Left ventricle myocardium inferior (tissue), 1 donor: ENCODE data around the gene C10orf90. TPM values are rescaled to one million over a fixed set of nuclear protein-coding genes. Genes with fewer than 3 reads are reported as not detected.
A peak's percentile ranks its signal among the peaks of the same experiment; 100 is the strongest.
"Not testable (repeated sequence)": the region's sequence is repeated elsewhere in the genome, so short reads cannot be mapped to it uniquely, and the experiment has no call there.

Experiments
- DNase-seq: peaks from one replicate; pipeline ENCODE4 v3.0.0-alpha.2; 2020
- H3K27ac ChIP-seq: fragments of 200-600 bp; replicated peaks from 2 replicates; pipeline ENCODE4 v1.8.0; 2021
- H3K27me3 ChIP-seq: fragments of 200-600 bp; 2 replicates; pipeline ENCODE4 v1.8.0; 2021; ENCODE audit warnings: low read depth
- H3K36me3 ChIP-seq: fragments of 200-600 bp; 2 replicates; pipeline ENCODE4 v1.8.0; 2021
- H3K4me1 ChIP-seq: fragments of 200-600 bp; 2 replicates; pipeline ENCODE4 v1.8.0; 2021
- H3K4me3 ChIP-seq: fragments of 200-600 bp; 2 replicates; pipeline ENCODE4 v1.8.0; 2021; ENCODE audit warnings: mild to moderate bottlenecking, moderate library complexity
- H3K9me3 ChIP-seq: fragments of 200-600 bp; replicated peaks from 2 replicates; pipeline ENCODE4 v1.8.0; 2021
- CTCF ChIP-seq: fragments of 200-600 bp; IDR thresholded peaks from 2 replicates; pipeline ENCODE4 v1.8.0; 2021; ENCODE audit warnings: antibody characterized with exemption, mild to moderate bottlenecking, borderline replicate concordance
- intact Hi-C: fragments of 100-400 bp; cut with micrococcal nuclease; formaldehyde crosslinking; loops from one replicate; pipeline ENCODE4 v1.11.0; 2022
- total RNA-seq: library from RNA; stranded (reverse); fragmentation: NEBNext Ultra II Directional; extraction: Animal tissue kit (Norgen Biotek cat#: 25700); gene quantifications from one replicate; pipeline ENCODE4 v1.2.1, GENCODE V29; 2021
- donor health status: DM: no; HTN: yes; CAD: no; lungs with severe emphysema.

The C10orf90 gene
- total RNA-seq, 1 donor from 2014 or later = not detected

- intact Hi-C loops = no loop called here
- Histone ChIP-seq H3K27ac (peak overlapping the region; percentile 37), H3K4me3 (peak overlapping the region; percentile 46), H3K9me3 (no peaks in the 10 kb centered on the region), H3K36me3 (no peaks in the 10 kb centered on the region), H3K27me3 (peaks cover 14% of the 10 kb centered on the region), H3K4me1 (peaks cover 8% of the 10 kb centered on the region)
- no peak for TF ChIP-seq CTCF
- no peak for DNase-seq
These were observed 108.4 kb downstream of the C10orf90 start for GRCh38 chr10:126561921-126562680.

- DNase-seq = no peak
- Histone ChIP-seq H3K36me3 (no peaks in the 10 kb centered on the region), H3K27ac (peak overlapping the region; percentile 37), H3K27me3 (peaks cover 14% of the 10 kb centered on the region), H3K4me1 (peaks cover 8% of the 10 kb centered on the region), H3K4me3 (peak overlapping the region; percentile 46), H3K9me3 (no peaks in the 10 kb centered on the region)
- TF ChIP-seq CTCF = no peak
- intact Hi-C loops = no loop called here
These were observed 109.1 kb downstream of the C10orf90 start for GRCh38 chr10:126561294-126561920.

- TF ChIP-seq CTCF = no peak
- Histone ChIP-seq H3K36me3 (no peaks in the 10 kb centered on the region), H3K27ac (no peak overlapping the region), H3K27me3 (peaks cover 16% of the 10 kb centered on the region), H3K9me3 (no peaks in the 10 kb centered on the region), H3K4me3 (no peak overlapping the region), H3K4me1 (peaks cover 8% of the 10 kb centered on the region)
- no peak for DNase-seq
- intact Hi-C loops = no loop called here
These were observed 111.6 kb downstream of the C10orf90 start for GRCh38 chr10:126558881-126559280.

GRCh38 chr10:126551202-126551601, 119.3 kb downstream of the C10orf90 start:
- DNase-seq = no peak
- intact Hi-C loops = no loop called here
- no peak overlapping the region for H3K4me3 ChIP-seq
- no peak overlapping the region for H3K27ac ChIP-seq
- H3K36me3 ChIP-seq = no peaks in the 10 kb centered on the region
- H3K4me1 ChIP-seq = no peaks in the 10 kb centered on the region
- TF ChIP-seq CTCF = no peak
- H3K27me3 ChIP-seq = peaks cover 32% of the 10 kb centered on the region
- no peaks in the 10 kb centered on the region for H3K9me3 ChIP-seq

- DNase-seq, H3K36me3 ChIP-seq, H3K4me1 ChIP-seq, H3K27ac ChIP-seq, H3K9me3 ChIP-seq, intact Hi-C loops, H3K4me3 ChIP-seq: not testable (repeated sequence)
- peaks cover 39% of the 10 kb centered on the region for H3K27me3 ChIP-seq
These were observed 119.9 kb downstream of the C10orf90 start for GRCh38 chr10:126550586-126550985.

- Histone ChIP-seq H3K36me3 (no peaks in the 10 kb centered on the region), H3K9me3 (no peaks in the 10 kb centered on the region), H3K4me3 (no peak overlapping the region), H3K27me3 (peaks cover 47% of the 10 kb centered on the region), H3K27ac (no peak overlapping the region), H3K4me1 (no peaks in the 10 kb centered on the region)
- intact Hi-C loops = no loop called here
- no peak for DNase-seq
- TF ChIP-seq CTCF = no peak
These were observed 121.1 kb downstream of the C10orf90 start for GRCh38 chr10:126549344-126549743.
